ENCODE results near the gene TRAFD1.

Gene TRAFD1

GRCh38 chr12:112179341-112179740 is 54.0 kb downstream of the TRAFD1 start:
- no peaks in the 10 kb centered on the region; the same call in 1 of the 2 replicates for H3K4me1 ChIP-seq (ENCODE audit: control insufficient read depth, insufficient read depth, low read length)
- no peaks in the 10 kb centered on the region for H3K27me3 ChIP-seq (ENCODE audit: control insufficient read depth, insufficient read depth, low read length)
- H3K36me3 ChIP-seq (ENCODE audit: control insufficient read depth, insufficient read depth, low read length), result peaks cover 13% of the 10 kb centered on the region
- no peaks in the 10 kb centered on the region for H3K9me3 ChIP-seq (ENCODE audit: control insufficient read depth, insufficient read depth, low read length)
- no peak for DNase-seq (ENCODE audit: low read depth, low spot score)
- no CpG with 5 or more reads among the region's 11 CpGs for WGBS (ENCODE audit: insufficient coverage, insufficient read length)
- H3K27ac ChIP-seq (ENCODE audit: low read length), result no peak overlapping the region
- H3K4me3 ChIP-seq (ENCODE audit: low read length), result no peak overlapping the region

GRCh38 chr12:112179916-112180315 is 54.6 kb downstream of the TRAFD1 start:
- Histone ChIP-seq H3K4me3 (ENCODE audit: low read length) (no peak overlapping the region), H3K27me3 (ENCODE audit: control insufficient read depth, insufficient read depth, low read length) (no peaks in the 10 kb centered on the region), H3K36me3 (ENCODE audit: control insufficient read depth, insufficient read depth, low read length) (peaks cover 13% of the 10 kb centered on the region), H3K27ac (ENCODE audit: low read length) (no peak overlapping the region), H3K4me1 (ENCODE audit: control insufficient read depth, insufficient read depth, low read length) (no peaks in the 10 kb centered on the region; the same call in 1 of the 2 replicates), H3K9me3 (ENCODE audit: control insufficient read depth, insufficient read depth, low read length) (no peaks in the 10 kb centered on the region)
- DNase-seq (ENCODE audit: low read depth, low spot score), result no peak
- WGBS (ENCODE audit: insufficient coverage, insufficient read length), result no CpG with 5 or more reads among the region's 2 CpGs

- Histone ChIP-seq H3K27me3 (ENCODE audit: control insufficient read depth, insufficient read depth, low read length) (no peaks in the 10 kb centered on the region), H3K4me3 (ENCODE audit: low read length) (no peak overlapping the region), H3K36me3 (ENCODE audit: control insufficient read depth, insufficient read depth, low read length) (peaks cover 14% of the 10 kb centered on the region), H3K27ac (ENCODE audit: low read length) (no peak overlapping the region), H3K9me3 (ENCODE audit: control insufficient read depth, insufficient read depth, low read length) (no peaks in the 10 kb centered on the region), H3K4me1 (ENCODE audit: control insufficient read depth, insufficient read depth, low read length) (no peaks in the 10 kb centered on the region; the same call in 1 of the 2 replicates)
- WGBS (ENCODE audit: insufficient coverage, insufficient read length), result no CpG with 5 or more reads among the region's 4 CpGs
- DNase-seq (ENCODE audit: low read depth, low spot score), result no peak
Observed at GRCh38 chr12:112180422-112180821, 55.1 kb downstream of the TRAFD1 start.

- no peak overlapping the region for H3K27ac ChIP-seq (ENCODE audit: low read length)
- H3K9me3 ChIP-seq (ENCODE audit: control insufficient read depth, insufficient read depth, low read length), result no peaks in the 10 kb centered on the region
- no peak overlapping the region for H3K4me3 ChIP-seq (ENCODE audit: low read length)
- no CpG with 5 or more reads among the region's 7 CpGs for WGBS (ENCODE audit: insufficient coverage, insufficient read length)
- H3K27me3 ChIP-seq (ENCODE audit: control insufficient read depth, insufficient read depth, low read length), result no peaks in the 10 kb centered on the region
- DNase-seq (ENCODE audit: low read depth, low spot score), result no peak
- H3K36me3 ChIP-seq (ENCODE audit: control insufficient read depth, insufficient read depth, low read length), result peaks cover 14% of the 10 kb centered on the region
- no peaks in the 10 kb centered on the region; the same call in 1 of the 2 replicates for H3K4me1 ChIP-seq (ENCODE audit: control insufficient read depth, insufficient read depth, low read length)
Observed at GRCh38 chr12:112182499-112182898, 57.1 kb downstream of the TRAFD1 start.

- Histone ChIP-seq H3K4me3 (ENCODE audit: low read length) (no peak overlapping the region), H3K27me3 (ENCODE audit: control insufficient read depth, insufficient read depth, low read length) (no peaks in the 10 kb centered on the region), H3K9me3 (ENCODE audit: control insufficient read depth, insufficient read depth, low read length) (no peaks in the 10 kb centered on the region), H3K27ac (ENCODE audit: low read length) (no peak overlapping the region), H3K4me1 (ENCODE audit: control insufficient read depth, insufficient read depth, low read length) (no peaks in the 10 kb centered on the region; the same call in 1 of the 2 replicates), H3K36me3 (ENCODE audit: control insufficient read depth, insufficient read depth, low read length) (peaks cover 13% of the 10 kb centered on the region)
- 100% methylated on average over 1 of the region's 9 CpGs for WGBS (ENCODE audit: insufficient coverage, insufficient read length)
- no peak for DNase-seq (ENCODE audit: low read depth, low spot score)
Observed at GRCh38 chr12:112183141-112184021, 58.0 kb downstream of the TRAFD1 start.

- Histone ChIP-seq H3K36me3 (ENCODE audit: control insufficient read depth, insufficient read depth, low read length) (peaks cover 6% of the 10 kb centered on the region), H3K4me1 (ENCODE audit: control insufficient read depth, insufficient read depth, low read length) (no peaks in the 10 kb centered on the region; the same call in 1 of the 2 replicates), H3K4me3 (ENCODE audit: low read length) (no peak overlapping the region), H3K27me3 (ENCODE audit: control insufficient read depth, insufficient read depth, low read length) (no peaks in the 10 kb centered on the region), H3K27ac (ENCODE audit: low read length) (no peak overlapping the region), H3K9me3 (ENCODE audit: control insufficient read depth, insufficient read depth, low read length) (no peaks in the 10 kb centered on the region)
- no peak for DNase-seq (ENCODE audit: low read depth, low spot score)
- no CpG with 5 or more reads among the region's 46 CpGs for WGBS (ENCODE audit: insufficient coverage, insufficient read length)
Observed at GRCh38 chr12:112184056-112184887, 58.9 kb downstream of the TRAFD1 start.

GRCh38 chr12:112185093-112185923 is 59.9 kb downstream of the TRAFD1 start:
- Histone ChIP-seq H3K4me3 (ENCODE audit: low read length) (no peak overlapping the region), H3K36me3 (ENCODE audit: control insufficient read depth, insufficient read depth, low read length) (peaks cover 4% of the 10 kb centered on the region), H3K27me3 (ENCODE audit: control insufficient read depth, insufficient read depth, low read length) (no peaks in the 10 kb centered on the region), H3K27ac (ENCODE audit: low read length) (no peak overlapping the region), H3K4me1 (ENCODE audit: control insufficient read depth, insufficient read depth, low read length) (no peaks in the 10 kb centered on the region; the same call in 1 of the 2 replicates), H3K9me3 (ENCODE audit: control insufficient read depth, insufficient read depth, low read length) (no peaks in the 10 kb centered on the region)
- WGBS (ENCODE audit: insufficient coverage, insufficient read length), result no CpG with 5 or more reads among the region's 26 CpGs
- no peak for DNase-seq (ENCODE audit: low read depth, low spot score)

- Histone ChIP-seq H3K27ac (ENCODE audit: low read length) (no peak overlapping the region), H3K4me1 (ENCODE audit: control insufficient read depth, insufficient read depth, low read length) (no peaks in the 10 kb centered on the region; the same call in 1 of the 2 replicates), H3K27me3 (ENCODE audit: control insufficient read depth, insufficient read depth, low read length) (no peaks in the 10 kb centered on the region), H3K9me3 (ENCODE audit: control insufficient read depth, insufficient read depth, low read length) (no peaks in the 10 kb centered on the region), H3K36me3 (ENCODE audit: control insufficient read depth, insufficient read depth, low read length) (peaks cover 7% of the 10 kb centered on the region), H3K4me3 (ENCODE audit: low read length) (no peak overlapping the region)
- DNase-seq (ENCODE audit: low read depth, low spot score), result no peak
- WGBS (ENCODE audit: insufficient coverage, insufficient read length), result no CpG with 5 or more reads among the region's 9 CpGs
Observed at GRCh38 chr12:112188130-112188830, 62.9 kb downstream of the TRAFD1 start.

GRCh38 chr12:112190231-112191025 is 65.1 kb downstream of the TRAFD1 start:
- H3K4me1 ChIP-seq (ENCODE audit: control insufficient read depth, insufficient read depth, low read length), result no peaks in the 10 kb centered on the region
- H3K27me3 ChIP-seq (ENCODE audit: control insufficient read depth, insufficient read depth, low read length), result no peaks in the 10 kb centered on the region
- no CpG with 5 or more reads among the region's 5 CpGs for WGBS (ENCODE audit: insufficient coverage, insufficient read length)
- H3K9me3 ChIP-seq (ENCODE audit: control insufficient read depth, insufficient read depth, low read length), result no peaks in the 10 kb centered on the region
- H3K36me3 ChIP-seq (ENCODE audit: control insufficient read depth, insufficient read depth, low read length), result 0 out of 2 replicates have a peak, but pooled peaks cover 8% of the 10 kb centered on the region
- no peak for DNase-seq (ENCODE audit: low read depth, low spot score)
- H3K4me3 ChIP-seq (ENCODE audit: low read length), result no peak overlapping the region
- no peak overlapping the region for H3K27ac ChIP-seq (ENCODE audit: low read length)
